Keratinocyte (primary cell): ENCODE data around the gene CELF2. TPM values are rescaled to one million over a fixed set of nuclear protein-coding genes. Genes with fewer than 3 reads are reported as not detected.

Experiments used
- DNase-seq: peaks from one replicate; pipeline ENCODE4 v3.0.0-alpha.2; 2011; ENCODE audit warnings: low read depth, missing footprints, low spot score
- FAIRE-seq: peaks from 2 replicates; lab custom pipeline; 2011; peaks lifted over from hg19 to GRCh38; lab: Jason Lieb, UNC
- H2AFZ ChIP-seq: 2 replicates; pipeline ENCODE4 v1.6.0; 2012; ENCODE audit warnings: low read length, control low read depth, inconsistent platforms; ENCODE audit not compliant: control insufficient read depth
- H3K27ac ChIP-seq: 2 replicates; pipeline ENCODE4 v1.5.1; 2011; ENCODE audit warnings: low read length; ENCODE audit not compliant: control insufficient read depth, insufficient read depth
- H3K27me3 ChIP-seq: 3 replicates; pipeline ENCODE4 v1.6.0; 2011; ENCODE audit warnings: low read length; ENCODE audit not compliant: control insufficient read depth, insufficient read depth; ENCODE audit errors: extremely low read depth
- H3K36me3 ChIP-seq, 2 experiments: 2 replicates in 1 of 2; 3 replicates in 1 of 2; pipeline ENCODE4 v1.5.1; 2011; ENCODE audit warnings: low read length in 2 of 2, mild to moderate bottlenecking in 1 of 2; ENCODE audit not compliant: control insufficient read depth in 2 of 2, insufficient read depth in 2 of 2; ENCODE audit errors: extremely low read depth in 1 of 2
- H3K4me1 ChIP-seq: 3 replicates; pipeline ENCODE4 v1.5.1; 2011; ENCODE audit warnings: low read length; ENCODE audit not compliant: control insufficient read depth, insufficient read depth; ENCODE audit errors: extremely low read depth
- H3K4me2 ChIP-seq: 3 replicates; pipeline ENCODE4 v1.6.0; 2011; ENCODE audit warnings: low read depth, low read length; ENCODE audit not compliant: control insufficient read depth, insufficient read depth; ENCODE audit errors: extremely low read depth
- H3K4me3 ChIP-seq, 3 experiments: fragments of 200-600 bp in 1 of 3; sonication (generic) in 1 of 3; 2 replicates in 2 of 3; 3 replicates in 1 of 3; pipeline ENCODE4 v1.5.1; 2011 to 2016; ENCODE audit warnings: low read length in 3 of 3, mild to moderate bottlenecking in 3 of 3, control low read depth in 2 of 3, inconsistent platforms in 1 of 3, low read depth in 1 of 3, mixed read lengths in 1 of 3, mixed run types in 1 of 3, moderate library complexity in 1 of 3; ENCODE audit not compliant: control insufficient read depth in 2 of 3, insufficient read depth in 2 of 3; ENCODE audit errors: extremely low read depth in 1 of 3
- H3K79me2 ChIP-seq: 2 replicates; pipeline ENCODE4 v1.6.0; 2012; ENCODE audit warnings: low read length; ENCODE audit not compliant: control insufficient read depth, insufficient read depth
- H3K9ac ChIP-seq: 3 replicates; pipeline ENCODE4 v1.6.0; 2011; ENCODE audit warnings: low read length; ENCODE audit not compliant: control insufficient read depth, insufficient read depth; ENCODE audit errors: extremely low read depth
- H3K9me1 ChIP-seq: 3 replicates; pipeline ENCODE4 v1.6.0; 2011; ENCODE audit warnings: low read length; ENCODE audit not compliant: control insufficient read depth, insufficient read depth; ENCODE audit errors: extremely low read depth
- H3K9me3 ChIP-seq: 2 replicates; pipeline ENCODE4 v1.5.1; 2012; ENCODE audit warnings: low read depth, low read length; ENCODE audit not compliant: control insufficient read depth
- H4K20me1 ChIP-seq: 3 replicates; pipeline ENCODE4 v1.6.0; 2011; ENCODE audit warnings: low read length; ENCODE audit not compliant: control insufficient read depth, insufficient read depth; ENCODE audit errors: extremely low read depth
- CTCF ChIP-seq, 3 experiments: IDR thresholded peaks in 1 of 3; conservative IDR thresholded peaks in 1 of 3; optimal IDR thresholded peaks in 1 of 3; 2 replicates in 2 of 3; 3 replicates in 1 of 3; pipeline versions ENCODE3 to v1.5.1; 2011; ENCODE audit warnings: low read length in 3 of 3, mild to moderate bottlenecking in 3 of 3, moderate library complexity in 2 of 3, control low read depth in 1 of 3, inconsistent platforms in 1 of 3; ENCODE audit not compliant: insufficient read depth in 2 of 3; ENCODE audit errors: extremely low read depth in 1 of 3
- EZH2 ChIP-seq: IDR thresholded peaks from one replicate; pipeline ENCODE4 v1.6.1; 2012; ENCODE audit warnings: inconsistent platforms, mild to moderate bottlenecking, low read length, moderate library complexity
- dilution Hi-C: fragments of 300-500 bp; cut with MboI; formaldehyde crosslinking; loops from one replicate; pipeline ENCODE4 v1.7.0; 2020; ENCODE audit warnings: low sequenced_read_pairs; ENCODE audit not compliant: extremely low pct_ligation_motif_present
- polyA plus RNA-seq, 5 experiments: library from polyadenylated mRNA; depleted of rRNA in 3 of 5; stranded (reverse) in 3 of 5; stranded (forward) in 1 of 5; unstranded in 1 of 5; fragments of >200 nt; gene quantifications; 1 replicate in 1 of 5; 2 replicates in 3 of 5; 3 replicates in 1 of 5; pipeline versions ENCODE4 v1.2.1 to v1.2.3, GENCODE V29; 2011 to 2012; ENCODE audit warnings: missing spikeins in 2 of 5, low read depth in 1 of 5, low replicate concordance in 1 of 5

CELF2 gene
- polyA plus RNA-seq, 1 donor (not counting 4 experiments of a cell fraction or from before 2014, with no cell fraction given) = 9.8 TPM

- no peaks in the 10 kb centered on the region for H3K9me1 ChIP-seq
- no peak for FAIRE-seq
- no peak overlapping the region for H3K4me3 ChIP-seq
- peaks cover 17% of the 10 kb centered on the region for H3K4me1 ChIP-seq
- H3K27ac ChIP-seq = no peak overlapping the region
- H2AFZ ChIP-seq = no peak overlapping the region
- no peak overlapping the region for H3K4me2 ChIP-seq
- no peak overlapping the region for H3K9ac ChIP-seq
- dilution Hi-C loops = no loop called here
- no peaks in the 10 kb centered on the region for H3K36me3 ChIP-seq
- peaks cover 7% of the 10 kb centered on the region for H3K79me2 ChIP-seq
- H4K20me1 ChIP-seq = no peaks in the 10 kb centered on the region
- H3K27me3 ChIP-seq = no peaks in the 10 kb centered on the region
- TF ChIP-seq CTCF (optimal IDR thresholded peaks at IDR 0.05 in 1 of 3, IDR thresholded peaks at IDR 0.05 in 1 of 3, conservative IDR thresholded peaks at IDR 0.05 in 1 of 3; ENCODE audit: extremely low read depth in 1 of 3, insufficient read depth in 2 of 3, low read length in 3 of 3) = no peak
- no peak for TF ChIP-seq EZH2
- no peaks in the 10 kb centered on the region for H3K9me3 ChIP-seq
- no peak for DNase-seq
Measured at GRCh38 chr10:11037991-11038390, 20.3 kb downstream of the CELF2 start.

GRCh38 chr10:11042357-11042756 is 24.7 kb downstream of the CELF2 start:
- Histone ChIP-seq H3K79me2 (peaks cover 3% of the 10 kb centered on the region), H3K27ac (no peak overlapping the region), H3K9me1 (no peaks in the 10 kb centered on the region), H3K4me1 (no peaks in the 10 kb centered on the region), H3K36me3 (no peaks in the 10 kb centered on the region), H3K27me3 (no peaks in the 10 kb centered on the region), H4K20me1 (no peaks in the 10 kb centered on the region), H2AFZ (no peak overlapping the region), H3K4me3 (no peak overlapping the region), H3K9me3 (no peaks in the 10 kb centered on the region), H3K9ac (no peak overlapping the region), H3K4me2 (no peak overlapping the region)
- TF ChIP-seq EZH2 (no peak), CTCF (optimal IDR thresholded peaks at IDR 0.05 in 1 of 3, IDR thresholded peaks at IDR 0.05 in 1 of 3, conservative IDR thresholded peaks at IDR 0.05 in 1 of 3; ENCODE audit: extremely low read depth in 1 of 3, insufficient read depth in 2 of 3, low read length in 3 of 3) (no peak)
- FAIRE-seq (no peak), DNase-seq (no peak)
- dilution Hi-C loops = no loop called here
